Common myeloid progenitor, CD34-positive (primary cell): ENCODE data around the gene ZNF532.

Source experiments
- CTCF ChIA-PET: fragments of 350-600 bp; sonication (Branson Sonifier 250); formaldehyde crosslinking; loops from one replicate; lab custom pipeline; 2021; ENCODE audit warnings: antibody characterized with exemption; lab: Charles Lee
- POLR2A ChIA-PET: fragments of 350-600 bp; sonication (Branson Sonifier 250); formaldehyde crosslinking; loops from one replicate; lab custom pipeline; 2021; ENCODE audit warnings: antibody characterized with exemption; lab: Charles Lee
- DNase-seq, 3 donors: peaks; one replicate each; pipeline versions ENCODE4 v3.0.0 to v3.0.0-alpha.2; 2013
- H3K27ac ChIP-seq, 2 experiments: 1 replicate in 1 of 2; 2 replicates in 1 of 2; pipeline ENCODE4 v1.7.0; 2013; ENCODE audit warnings: inconsistent platforms in 2 of 2, low read length in 2 of 2, mild to moderate bottlenecking in 2 of 2, low read depth in 1 of 2, moderate library complexity in 1 of 2; ENCODE audit not compliant: severe bottlenecking in 2 of 2, insufficient read depth in 1 of 2, poor library complexity in 1 of 2
- H3K27me3 ChIP-seq, 5 experiments: replicated peaks in 2 of 5; 1 replicate in 3 of 5; 2 replicates in 2 of 5; pipeline versions ENCODE4 v1.6.1 to v1.7.0; 2013; ENCODE audit warnings: low read length in 4 of 5, mild to moderate bottlenecking in 2 of 5, moderate library complexity in 2 of 5, inconsistent platforms in 1 of 5; ENCODE audit not compliant: insufficient read depth in 5 of 5, control insufficient read depth in 4 of 5
- H3K36me3 ChIP-seq, 4 experiments: 1 replicate in 2 of 4; 2 replicates in 2 of 4; pipeline versions ENCODE4 v1.6.1 to v1.7.0; 2013; ENCODE audit warnings: low read length in 3 of 4, control low read depth in 1 of 4, mild to moderate bottlenecking in 1 of 4; ENCODE audit not compliant: control insufficient read depth in 4 of 4, insufficient read depth in 4 of 4
- H3K4me1 ChIP-seq, 4 experiments: 1 replicate in 3 of 4; 2 replicates in 1 of 4; pipeline versions ENCODE4 v1.6.1 to v1.7.1; 2013; ENCODE audit warnings: low read length in 3 of 4, mild to moderate bottlenecking in 3 of 4, control low read depth in 1 of 4, inconsistent platforms in 1 of 4, moderate library complexity in 1 of 4; ENCODE audit not compliant: control insufficient read depth in 4 of 4, insufficient read depth in 4 of 4; ENCODE audit errors: control extremely low read depth in 1 of 4
- H3K4me3 ChIP-seq, 7 experiments: 1 replicate in 4 of 7; 2 replicates in 3 of 7; pipeline versions ENCODE4 v1.5.1 to v1.7.0; 2013; ENCODE audit warnings: mild to moderate bottlenecking in 7 of 7, low read length in 6 of 7, moderate library complexity in 6 of 7, inconsistent platforms in 2 of 7, low read depth in 2 of 7, control low read depth in 1 of 7; ENCODE audit not compliant: insufficient read depth in 4 of 7, control insufficient read depth in 1 of 7; ENCODE audit errors: extremely low read depth in 1 of 7
- H3K9me3 ChIP-seq, 5 experiments: 1 replicate in 4 of 5; 2 replicates in 1 of 5; pipeline versions ENCODE4 v1.6.1 to v1.7.1; 2013; ENCODE audit warnings: low read length in 4 of 5, mild to moderate bottlenecking in 2 of 5, inconsistent platforms in 1 of 5, low read depth in 1 of 5, moderate library complexity in 1 of 5; ENCODE audit not compliant: control insufficient read depth in 4 of 5, insufficient read depth in 2 of 5; ENCODE audit errors: control extremely low read depth in 1 of 5
- WGBS: methylation state at CpG from one replicate; pipeline ENCODE4 v1.1.5; 2013; ENCODE audit not compliant: insufficient coverage; 5-methylcytosine and 5-hydroxymethylcytosine counted together

The ZNF532 gene

DNA sequence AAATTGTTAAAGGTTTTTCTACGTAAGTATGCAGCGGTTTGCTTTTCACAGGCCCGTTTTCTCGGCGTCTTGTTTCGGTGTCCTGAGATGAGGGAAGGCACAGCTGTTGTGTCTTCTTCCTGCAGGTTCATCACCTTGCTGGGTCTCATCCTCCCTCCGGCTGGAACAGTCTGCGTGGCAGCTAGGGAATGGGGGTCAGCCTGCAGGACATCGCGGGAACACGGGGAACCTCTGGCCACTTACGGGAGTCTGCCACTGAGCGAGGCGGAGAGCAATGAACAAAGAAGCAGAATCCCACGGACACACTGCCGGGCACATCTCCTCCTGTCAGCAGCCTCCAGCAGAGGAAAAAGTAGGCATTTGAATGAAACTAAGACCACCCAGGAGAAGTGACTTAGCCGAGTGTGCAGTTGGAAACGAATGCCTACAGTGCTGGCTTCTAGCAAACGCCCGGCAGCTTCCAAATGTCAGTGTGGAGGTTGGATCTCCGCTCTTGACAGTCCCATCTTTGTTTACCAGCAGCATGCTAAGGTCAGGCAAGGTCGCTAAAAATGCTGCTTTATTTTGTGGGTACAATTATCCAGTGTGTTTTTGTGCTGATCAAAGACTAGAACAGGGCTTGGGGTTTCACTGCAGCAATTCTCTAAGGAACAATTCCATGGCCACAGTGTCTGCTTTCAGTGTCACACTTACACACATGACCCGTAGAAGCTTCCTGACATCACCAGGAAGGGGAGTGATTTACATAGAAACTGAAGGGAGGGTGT, 165.2 kb downstream of the ZNF532 start:
- Histone ChIP-seq H3K4me1 (no peaks in the 10 kb centered on the region), H3K4me3 (no peak overlapping the region), H3K27ac (no peak overlapping the region), H3K36me3 (no peaks in the 10 kb centered on the region), H3K27me3 (peaks cover 0 to 2% (median 0%) of the 10 kb centered on the region in 5 experiments), H3K9me3 (no peaks in the 10 kb centered on the region)
- no peak for DNase-seq
- CTCF ChIA-PET = no interaction called here
- 90% methylated on average over 23 of the region's 23 CpGs for WGBS
- POLR2A ChIA-PET = no interaction called here

DNA sequence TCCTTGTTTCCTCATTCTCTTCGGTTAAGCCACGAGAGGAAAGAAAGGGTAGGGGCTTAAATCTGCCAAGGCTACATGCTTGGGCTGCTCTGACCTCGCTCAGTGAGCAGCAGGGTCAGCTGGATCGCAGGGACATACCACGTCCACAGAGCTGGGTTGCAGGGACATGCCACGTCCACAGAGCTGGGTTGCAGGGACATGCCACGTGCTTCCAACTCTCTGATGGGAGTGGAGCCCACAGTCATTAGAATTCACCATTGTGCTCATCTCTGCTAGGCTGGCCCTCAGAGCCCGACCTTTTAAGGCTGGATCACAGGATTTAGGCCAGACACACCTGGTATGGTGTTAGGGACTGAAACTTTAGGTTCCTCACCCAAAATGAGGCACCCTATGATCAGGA, 167.6 kb downstream of the ZNF532 start:
- DNase-seq = no peak
- WGBS = 97% methylated on average over 6 of the region's 8 CpGs
- H3K9me3 ChIP-seq = no peaks in the 10 kb centered on the region
- ChIA-PET CTCF (no interaction called here), POLR2A (no interaction called here)
- H3K4me3 ChIP-seq = no peak overlapping the region
- H3K27me3 ChIP-seq = peaks cover 0 to 4% (median 0%) of the 10 kb centered on the region in 5 experiments
- H3K27ac ChIP-seq = no peak overlapping the region
- H3K36me3 ChIP-seq = no peaks in the 10 kb centered on the region
- no peaks in the 10 kb centered on the region for H3K4me1 ChIP-seq

DNA sequence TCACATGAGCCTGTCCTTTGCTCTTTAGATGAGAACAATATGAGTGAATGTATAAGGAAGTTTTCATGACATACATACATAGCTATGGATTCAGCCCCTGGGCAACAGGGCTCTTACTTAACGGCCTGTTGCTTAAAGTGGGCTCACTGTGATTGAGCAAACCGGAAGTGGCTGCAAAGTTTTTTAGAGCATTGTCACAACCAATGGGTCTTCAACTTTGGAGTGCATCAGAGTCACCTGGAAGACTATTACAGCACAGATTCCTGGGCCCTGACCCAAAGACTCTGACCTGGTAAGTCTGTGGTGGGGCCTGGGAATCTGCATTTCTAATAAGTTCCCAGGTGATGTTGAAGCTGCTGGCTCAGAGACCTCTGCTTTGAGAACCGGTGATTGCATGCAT, 168.7 kb downstream of the ZNF532 start:
- CTCF ChIA-PET = no interaction called here
- Histone ChIP-seq H3K36me3 (no peaks in the 10 kb centered on the region), H3K27ac (no peak overlapping the region), H3K27me3 (peaks cover 0 to 7% (median 0%) of the 10 kb centered on the region in 5 experiments), H3K9me3 (no peaks in the 10 kb centered on the region), H3K4me1 (no peaks in the 10 kb centered on the region), H3K4me3 (no peak overlapping the region)
- WGBS = 92% methylated on average over 3 of the region's 3 CpGs
- DNase-seq = no peak
- POLR2A ChIA-PET = no interaction called here

DNA sequence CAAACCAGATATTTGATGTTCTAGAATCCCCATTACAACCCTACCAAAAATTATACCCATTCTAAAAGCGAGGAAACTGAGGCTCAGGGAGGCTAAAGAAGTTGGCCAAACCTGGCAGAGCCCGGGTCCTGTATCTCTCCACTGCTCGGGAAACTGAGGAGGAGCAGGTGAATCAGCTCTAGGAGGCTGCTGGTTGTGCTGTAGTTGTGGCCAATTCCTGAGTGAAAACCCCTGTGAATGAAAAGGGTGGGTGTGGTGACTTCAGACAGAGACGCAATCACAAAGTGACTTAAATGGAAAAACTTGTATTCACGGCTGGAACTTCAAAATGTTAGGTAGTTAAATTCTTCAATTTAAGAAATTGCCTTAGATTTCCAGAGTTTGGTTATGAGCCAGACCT, 169.3 kb downstream of the ZNF532 start:
- Histone ChIP-seq H3K27ac (no peak overlapping the region), H3K9me3 (no peaks in the 10 kb centered on the region), H3K36me3 (no peaks in the 10 kb centered on the region), H3K4me1 (no peaks in the 10 kb centered on the region), H3K4me3 (no peak overlapping the region), H3K27me3 (peaks cover 0 to 7% (median 0%) of the 10 kb centered on the region in 5 experiments)
- DNase-seq = no peak
- CTCF ChIA-PET = no interaction called here
- POLR2A ChIA-PET = no interaction called here
- WGBS = 100% methylated on average over 2 of the region's 5 CpGs

DNA sequence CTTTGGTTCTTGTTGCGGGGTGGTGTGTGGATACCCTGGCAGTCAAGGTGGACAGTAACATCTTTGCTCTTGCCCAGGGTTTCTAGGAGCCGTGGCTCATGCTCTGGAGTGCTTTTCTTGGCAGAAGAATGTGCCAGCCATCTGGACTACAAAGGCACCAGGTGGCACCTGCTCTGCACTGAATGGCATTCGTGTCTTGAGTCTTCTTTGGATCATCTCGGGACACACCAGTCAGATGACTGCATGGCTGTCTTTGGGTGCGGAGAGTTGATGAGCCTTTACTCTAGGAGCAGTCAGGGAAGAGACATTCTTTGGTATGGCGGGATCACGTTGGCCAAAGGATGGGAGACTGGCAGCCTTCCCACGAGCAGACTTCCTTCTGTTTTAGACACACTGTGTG, 170.9 kb downstream of the ZNF532 start:
- ChIA-PET CTCF (interaction anchor here (1.6 kb wide), 1 partner anchor 265 kb away, joined by 3 read pairs; no protein-coding TSS in a partner anchor), POLR2A (no interaction called here)
- Histone ChIP-seq H3K27me3 (peaks cover 0 to 7% (median 0%) of the 10 kb centered on the region in 5 experiments), H3K9me3 (no peaks in the 10 kb centered on the region), H3K27ac (no peak overlapping the region), H3K4me1 (no peaks in the 10 kb centered on the region), H3K36me3 (no peaks in the 10 kb centered on the region), H3K4me3 (no peak overlapping the region)
- 100% methylated on average over 5 of the region's 8 CpGs for WGBS
- no peak for DNase-seq
